ENCODE data around the gene PSMD12. TPM values are rescaled to one million over a fixed set of nuclear protein-coding genes. Genes with fewer than 3 reads are reported as not detected.
"Not testable (repeated sequence)": the region's sequence is repeated elsewhere in the genome, so short reads cannot be mapped to it uniquely, and the experiment has no call there.

PSMD12 gene
- total RNA-seq, 2 donors from 2014 or later = 40.9 to 58.6 TPM

DNA sequence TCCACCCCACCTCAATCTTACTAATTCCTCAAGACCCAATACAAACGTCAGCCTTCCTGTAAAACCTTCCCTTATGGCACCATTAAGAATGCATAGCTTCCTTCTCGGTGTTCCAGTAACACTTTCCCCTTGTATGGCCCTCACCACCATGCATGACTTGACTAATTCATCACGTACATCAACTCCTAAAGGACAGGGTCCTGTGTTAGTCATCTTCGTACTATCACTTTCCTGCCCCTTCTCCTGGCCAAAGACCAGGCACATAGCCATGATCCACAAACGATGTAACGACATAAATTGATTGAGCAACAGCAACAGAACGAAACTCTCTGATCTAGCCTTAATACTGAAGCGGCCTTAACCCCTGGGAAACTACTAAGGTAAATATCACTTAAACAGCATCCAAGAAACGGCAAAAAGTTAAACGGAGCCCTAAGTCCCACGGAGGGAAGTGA lies 612 bp downstream of the PSMD12 start:
- peak; percentile 19 to 42 for ATAC-seq
- intact Hi-C loops (cut with DNase I) = loop anchor here in 1 of 2 donors (10.0 kb wide), 1 partner anchor 349 kb away; the partner anchor contains the start of gene NOL11
- no peak for DNase-seq

DNA sequence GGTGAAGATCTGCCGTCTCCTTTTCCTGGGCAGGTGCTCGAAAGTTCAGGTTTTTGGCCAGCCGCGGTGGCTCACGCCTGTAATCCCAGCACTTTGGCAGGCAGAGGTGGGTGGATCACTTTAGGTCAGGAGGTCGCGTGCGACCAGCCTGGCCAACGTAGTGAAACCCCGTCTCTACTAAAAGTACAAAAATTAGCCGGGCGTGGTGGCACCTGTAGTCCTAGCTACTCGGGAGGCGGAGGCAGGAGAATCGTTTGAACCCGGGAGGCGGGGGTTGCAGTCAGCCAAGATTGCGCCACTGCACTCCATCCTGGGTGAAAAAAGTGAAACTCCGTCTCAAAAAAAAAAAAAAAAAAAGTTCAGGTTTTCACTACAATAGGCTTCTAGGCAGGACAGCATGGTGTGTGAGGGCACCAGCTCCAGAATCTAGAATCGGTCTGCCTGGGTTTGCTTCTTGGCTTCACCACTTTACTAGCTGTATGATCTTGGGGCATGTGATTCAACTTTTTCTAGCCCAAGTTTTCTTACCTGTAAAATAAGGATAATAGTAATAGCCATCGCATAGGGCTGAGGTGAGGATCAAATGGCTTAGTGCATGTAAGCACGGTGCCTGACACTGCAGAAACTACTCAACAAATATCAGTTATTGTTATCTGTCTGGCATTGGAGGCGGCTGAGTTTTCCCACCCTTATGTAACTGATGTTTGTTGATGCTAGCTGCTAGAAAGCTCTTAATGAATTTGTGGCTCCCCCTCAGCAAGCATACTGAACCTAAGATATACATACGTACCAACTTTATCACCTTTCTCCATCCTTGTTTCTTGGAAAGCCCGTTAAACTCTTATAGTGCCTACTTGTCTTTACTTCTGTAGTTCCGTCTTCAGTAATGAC lies 1.3 kb downstream of the PSMD12 start:
- ATAC-seq (no peak), DNase-seq (no peak)
- intact Hi-C loops (cut with DNase I) = loop anchor here in 1 of 2 donors (10.0 kb wide), 1 partner anchor 350 kb away; the partner anchor contains the start of gene NOL11

DNA sequence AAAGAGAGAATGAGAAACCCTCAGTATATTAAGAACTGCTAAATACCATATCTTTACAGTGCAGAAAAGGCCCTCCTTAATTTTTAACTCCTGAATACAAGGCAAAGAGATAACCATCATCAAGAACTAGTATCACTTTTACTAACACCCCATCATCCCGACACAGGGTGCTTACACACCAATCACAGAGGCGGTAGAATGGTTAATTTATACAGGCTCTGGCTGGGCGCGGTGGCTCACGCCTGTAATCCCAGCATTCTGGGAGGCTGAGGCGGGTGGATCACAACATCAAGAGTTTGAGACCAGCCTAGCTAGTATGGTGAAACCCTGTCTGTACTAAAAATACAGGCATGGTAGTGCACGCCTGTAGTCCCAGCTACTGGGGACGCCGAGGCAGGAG lies 4.2 kb downstream of the PSMD12 start:
- no peak for DNase-seq
- intact Hi-C loops (cut with DNase I) = loop anchor here in 1 of 2 donors (10.0 kb wide), 1 partner anchor 353 kb away; the partner anchor contains the start of gene NOL11
- no peak for ATAC-seq

DNA sequence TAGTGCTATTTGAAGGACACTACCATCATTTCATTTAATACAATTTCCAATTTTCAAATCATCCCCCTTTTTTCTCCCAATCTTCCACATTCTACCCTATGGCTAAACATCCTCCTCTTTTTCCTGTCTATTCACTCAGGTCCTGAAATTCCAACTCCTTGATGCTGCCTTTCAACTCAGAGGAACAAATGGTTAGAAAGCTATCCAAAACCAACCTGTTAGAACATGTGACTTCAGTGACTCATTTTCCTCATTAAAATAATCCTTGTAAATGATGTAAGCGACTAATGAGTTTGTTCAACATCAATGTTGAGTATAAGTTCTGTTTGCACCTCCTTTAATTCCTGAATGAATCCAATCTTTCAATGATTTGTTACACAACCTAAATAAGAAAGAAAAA lies 5.5 kb downstream of the PSMD12 start:
- no peak for DNase-seq
- no peak for ATAC-seq
- intact Hi-C loops (cut with DNase I) = loop anchor here in 1 of 2 donors (10.0 kb wide), 1 partner anchor 354 kb away; the partner anchor contains the start of gene NOL11

DNA sequence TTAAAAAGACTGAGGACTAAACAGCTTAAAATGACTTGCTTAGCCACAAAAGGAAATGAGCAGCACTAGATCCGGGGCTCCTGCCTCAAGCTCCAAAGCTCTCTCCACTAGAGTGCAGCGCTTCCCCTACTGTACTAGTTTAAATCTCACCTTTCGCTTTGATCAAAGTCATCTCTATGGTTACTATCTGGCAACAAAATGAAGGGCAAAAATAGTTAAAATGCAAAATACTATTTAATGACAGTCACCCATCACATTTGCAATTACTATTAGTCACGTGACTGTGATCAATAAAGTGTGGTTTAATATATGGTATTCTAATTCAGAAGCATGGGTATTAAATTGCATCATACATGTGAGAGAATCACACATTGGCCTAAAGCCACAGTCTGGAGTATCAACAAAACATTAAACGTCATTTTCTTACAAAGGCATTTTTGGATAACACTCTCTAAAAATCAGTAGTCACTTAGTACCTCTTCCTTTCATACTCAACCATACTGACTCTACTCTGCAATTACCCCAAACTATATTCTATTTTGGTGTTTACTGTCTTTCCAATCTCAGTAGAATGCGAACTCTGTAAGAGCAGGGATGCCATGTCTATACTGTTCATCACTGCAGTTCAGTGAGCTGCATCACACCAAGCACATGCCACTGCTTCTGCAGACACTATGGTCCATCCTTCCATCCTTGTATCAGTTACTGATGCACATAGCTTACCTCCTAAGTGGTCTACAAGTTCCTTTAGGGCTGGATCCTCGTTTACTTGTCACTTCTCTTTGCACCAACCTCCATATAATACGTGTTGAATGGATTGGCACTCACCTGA lies 6.2 kb downstream of the PSMD12 start:
- peak in 1 of 2 donors; percentile 47 for ATAC-seq
- intact Hi-C loops (cut with DNase I) = loop anchor here in 1 of 2 donors (10.0 kb wide), 1 partner anchor 355 kb away; the partner anchor contains the start of gene NOL11
- DNase-seq = no peak

DNA sequence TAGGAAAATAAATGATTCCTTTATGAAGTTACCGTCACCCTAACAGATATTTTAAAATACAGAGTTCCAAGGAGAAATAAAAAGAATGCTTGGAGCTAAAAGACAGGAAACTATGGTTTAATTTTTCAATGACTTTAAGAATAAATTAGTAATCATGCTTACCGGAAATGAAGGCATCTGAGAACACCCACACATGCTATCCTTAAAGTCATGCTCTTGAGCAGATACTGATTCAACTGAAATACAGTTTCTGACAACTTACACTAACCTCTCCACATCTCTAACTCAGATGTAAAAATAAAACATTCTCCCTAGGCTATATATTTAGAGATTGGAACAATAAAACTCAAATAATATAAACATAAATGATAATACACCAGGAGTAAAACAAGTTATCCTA lies 7.8 kb downstream of the PSMD12 start:
- DNase-seq (no peak), ATAC-seq (no peak)
- intact Hi-C loops (cut with DNase I) = no loop called here

DNA sequence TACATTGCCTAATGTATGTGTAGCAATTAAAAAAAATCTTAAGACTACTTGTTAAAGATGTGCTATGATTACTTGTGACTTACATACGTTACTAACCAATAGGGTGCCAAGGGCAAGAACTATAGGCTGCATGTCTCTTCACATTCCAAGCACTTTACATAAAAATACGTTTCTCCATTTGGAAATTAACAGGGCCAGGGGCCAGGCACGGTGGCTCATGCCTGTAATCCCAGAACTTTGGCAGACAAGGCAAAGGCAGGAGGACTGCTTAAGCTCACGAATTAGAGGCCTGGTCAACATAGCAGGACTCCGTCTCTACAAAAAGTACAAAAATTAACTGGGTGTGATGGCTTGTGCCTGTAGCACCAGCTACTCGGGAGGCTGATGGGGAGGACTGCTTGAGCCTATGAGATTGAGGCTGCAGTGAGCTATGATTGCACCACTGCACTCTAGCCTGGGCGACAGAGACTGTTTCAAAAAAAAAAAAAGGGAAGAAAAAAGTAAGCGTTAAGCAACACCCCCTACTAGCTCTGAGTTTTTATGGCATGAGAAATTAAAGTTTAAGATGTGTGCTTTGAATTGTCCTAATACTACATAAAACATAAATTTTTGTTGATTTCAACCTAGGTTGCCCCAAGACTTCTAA lies 12.3 kb downstream of the PSMD12 start:
- DNase-seq = no peak
- intact Hi-C loops (cut with DNase I) = no loop called here
- ATAC-seq = no peak

DNA sequence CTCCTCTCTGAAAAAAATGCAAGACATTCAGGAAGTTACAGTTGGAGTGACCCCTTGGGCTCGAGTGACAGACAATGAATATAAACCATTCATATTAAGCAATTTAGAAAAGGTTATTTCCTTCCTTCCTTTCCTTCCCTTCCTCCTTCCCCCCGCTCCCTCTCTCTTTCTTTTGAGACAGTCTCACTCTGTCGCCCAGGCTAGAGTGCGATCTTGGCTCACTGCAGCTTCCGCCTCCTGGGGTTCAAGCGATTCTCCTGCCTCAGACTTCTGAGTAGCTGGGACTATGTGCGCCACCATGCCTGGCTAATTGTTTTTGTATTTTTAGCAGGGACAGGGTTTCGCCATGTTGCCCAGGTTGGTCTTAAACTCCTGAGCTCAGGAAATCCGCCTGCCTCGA lies 13.2 kb downstream of the PSMD12 start:
- ATAC-seq (no peak), DNase-seq (no peak)
- intact Hi-C loops (cut with DNase I) = no loop called here

DNA sequence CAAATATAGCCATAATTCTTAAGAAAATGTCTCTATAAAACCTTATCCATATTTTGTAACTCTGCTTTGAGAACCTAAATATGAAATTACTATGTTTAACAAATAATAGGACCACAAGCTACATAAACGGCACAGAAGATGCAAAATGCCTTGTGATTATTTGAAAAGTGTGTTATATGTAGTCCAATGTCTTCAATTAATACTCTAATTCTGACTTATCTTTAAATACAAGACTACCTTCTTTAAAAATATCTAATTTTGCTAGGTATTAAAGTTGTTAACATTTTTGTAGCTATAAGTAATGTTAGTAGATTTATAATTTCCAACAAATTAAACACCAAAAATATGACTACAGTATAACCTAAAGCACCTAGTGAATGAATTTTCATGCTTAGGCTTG lies 17.0 kb downstream of the PSMD12 start:
- DNase-seq = no peak
- intact Hi-C loops (cut with DNase I) = no loop called here
- no peak for ATAC-seq

DNA sequence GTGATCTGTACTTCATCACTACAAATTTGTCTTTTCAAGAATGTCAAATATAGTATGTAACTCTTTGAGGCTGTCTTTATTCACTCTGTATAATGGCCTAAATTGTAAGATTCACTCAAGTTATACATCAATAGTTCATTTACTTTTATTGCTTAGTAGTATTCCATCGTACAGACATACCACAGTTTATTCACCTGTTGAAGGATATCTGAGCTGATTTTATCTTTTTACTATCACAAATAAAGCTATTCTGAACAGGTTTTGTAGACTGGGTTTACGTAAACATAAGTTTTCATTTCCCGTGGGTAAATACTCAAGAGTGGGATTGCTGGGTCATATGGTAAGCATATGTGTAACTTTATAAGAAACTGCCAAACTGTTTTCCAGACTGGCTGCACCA lies 18.6 kb downstream of the PSMD12 start:
- intact Hi-C loops (cut with DNase I) = no loop called here
- ATAC-seq (no peak), DNase-seq (no peak)

DNA sequence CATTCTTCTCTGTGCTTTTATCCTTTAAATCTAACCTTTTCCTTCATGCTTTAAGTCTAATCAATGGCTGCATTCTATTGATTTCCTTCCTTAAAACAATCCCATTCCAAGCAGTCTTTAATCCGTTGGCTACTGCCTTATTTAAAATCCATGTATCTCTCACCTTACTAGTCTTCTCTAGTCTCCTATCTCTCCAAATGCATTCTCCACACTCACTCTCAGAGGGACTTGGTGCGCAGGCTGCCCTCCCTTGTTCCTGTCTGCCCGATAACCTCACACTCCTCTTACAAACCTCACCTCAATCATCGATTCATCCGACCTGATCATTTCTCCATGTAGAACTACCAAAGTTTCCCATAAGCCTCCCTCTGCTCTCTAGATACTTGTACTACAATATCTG lies 23.1 kb downstream of the PSMD12 start:
- DNase-seq = no peak
- intact Hi-C loops (cut with DNase I) = no loop called here
- no peak for ATAC-seq

DNA sequence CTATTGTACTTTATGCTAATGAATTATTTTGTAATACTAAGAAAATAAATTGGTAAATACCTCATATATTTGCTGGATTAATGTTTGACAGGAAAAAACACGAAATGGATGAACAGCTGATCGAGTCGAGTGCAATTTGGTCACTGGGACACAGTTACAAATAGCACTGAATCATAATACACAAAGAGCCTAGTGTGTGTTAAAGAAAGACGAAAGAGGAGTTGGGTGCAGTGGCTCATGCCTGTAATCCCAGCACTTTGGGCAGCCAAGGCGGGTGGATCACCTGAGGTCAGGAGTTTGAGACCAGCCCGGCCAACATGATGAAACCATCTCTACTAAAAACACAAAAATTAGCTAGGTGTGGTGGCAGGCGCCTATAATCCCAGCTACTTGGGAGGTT lies 28.0 kb downstream of the PSMD12 start:
- ATAC-seq; intact Hi-C loops (cut with DNase I); DNase-seq: not testable (repeated sequence)

DNA sequence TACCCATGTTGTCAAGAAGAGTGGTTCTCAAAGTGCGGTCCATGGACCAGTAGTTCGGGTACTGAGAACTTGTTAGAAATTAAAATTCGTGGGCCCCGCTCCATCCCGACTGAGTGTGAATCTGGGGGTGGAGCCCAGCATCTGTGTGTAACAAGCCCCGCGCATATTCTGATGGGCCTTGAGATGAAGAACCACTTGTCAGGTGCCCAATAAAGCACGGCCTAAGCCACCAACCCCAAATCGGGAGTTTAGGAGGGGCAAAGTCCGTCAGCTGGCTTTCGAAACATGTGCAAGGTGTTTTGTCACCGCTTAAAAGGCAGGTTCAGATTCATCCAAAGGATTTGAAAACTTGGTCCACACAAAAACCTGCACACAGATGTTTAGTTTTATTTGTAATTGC lies 29.5 kb downstream of the PSMD12 start:
- intact Hi-C loops (cut with DNase I) = no loop called here
- DNase-seq = no peak
- no peak for ATAC-seq

DNA sequence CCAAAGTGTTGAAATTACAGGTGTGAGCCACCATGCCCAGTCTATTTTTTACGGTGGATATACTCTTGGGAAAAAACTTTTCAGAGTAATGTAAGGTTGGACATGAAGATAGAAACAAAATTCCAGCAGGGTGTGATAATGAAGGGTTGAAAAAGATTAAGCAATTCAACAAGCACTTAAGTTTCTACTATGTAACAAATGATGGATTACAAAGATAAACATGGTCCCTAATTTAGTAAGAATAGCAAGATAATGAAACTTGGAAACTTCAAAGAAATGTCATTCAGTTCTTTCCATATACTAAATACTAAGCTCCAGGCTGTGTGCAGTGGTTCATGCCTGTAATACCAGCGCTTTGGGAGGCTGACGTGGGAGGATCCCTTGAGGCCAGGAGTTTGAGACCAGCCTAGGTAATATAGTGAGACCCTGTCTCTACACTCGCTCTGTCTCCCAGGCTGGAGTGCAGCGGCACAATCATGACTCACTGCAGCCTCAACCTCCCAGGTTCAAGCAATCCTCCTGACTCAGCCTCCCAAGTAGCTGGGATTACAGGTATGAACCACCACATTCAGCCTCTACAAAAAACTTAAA lies 31.0 kb downstream of the PSMD12 start:
- intact Hi-C loops (cut with DNase I) = no loop called here
- ATAC-seq (no peak), DNase-seq (no peak)

DNA sequence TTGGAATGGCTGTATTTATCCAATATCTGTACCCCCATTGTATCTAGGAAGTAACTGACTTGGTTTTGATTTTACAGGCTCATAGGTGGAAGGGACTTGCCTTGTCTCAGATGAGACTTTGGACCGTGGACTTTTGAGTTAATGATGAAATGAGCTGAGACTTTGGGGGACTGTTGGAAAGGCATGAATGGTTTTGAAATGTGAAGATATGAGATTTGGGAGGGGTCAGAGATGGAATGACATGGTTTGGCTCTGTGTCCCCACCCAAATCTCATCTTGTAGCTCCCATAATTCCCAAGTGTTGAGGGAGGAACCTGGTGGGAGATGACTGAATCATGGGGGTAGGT lies 34.2 kb downstream of the PSMD12 start:
- intact Hi-C loops (cut with DNase I); ATAC-seq; DNase-seq: not testable (repeated sequence)

DNA sequence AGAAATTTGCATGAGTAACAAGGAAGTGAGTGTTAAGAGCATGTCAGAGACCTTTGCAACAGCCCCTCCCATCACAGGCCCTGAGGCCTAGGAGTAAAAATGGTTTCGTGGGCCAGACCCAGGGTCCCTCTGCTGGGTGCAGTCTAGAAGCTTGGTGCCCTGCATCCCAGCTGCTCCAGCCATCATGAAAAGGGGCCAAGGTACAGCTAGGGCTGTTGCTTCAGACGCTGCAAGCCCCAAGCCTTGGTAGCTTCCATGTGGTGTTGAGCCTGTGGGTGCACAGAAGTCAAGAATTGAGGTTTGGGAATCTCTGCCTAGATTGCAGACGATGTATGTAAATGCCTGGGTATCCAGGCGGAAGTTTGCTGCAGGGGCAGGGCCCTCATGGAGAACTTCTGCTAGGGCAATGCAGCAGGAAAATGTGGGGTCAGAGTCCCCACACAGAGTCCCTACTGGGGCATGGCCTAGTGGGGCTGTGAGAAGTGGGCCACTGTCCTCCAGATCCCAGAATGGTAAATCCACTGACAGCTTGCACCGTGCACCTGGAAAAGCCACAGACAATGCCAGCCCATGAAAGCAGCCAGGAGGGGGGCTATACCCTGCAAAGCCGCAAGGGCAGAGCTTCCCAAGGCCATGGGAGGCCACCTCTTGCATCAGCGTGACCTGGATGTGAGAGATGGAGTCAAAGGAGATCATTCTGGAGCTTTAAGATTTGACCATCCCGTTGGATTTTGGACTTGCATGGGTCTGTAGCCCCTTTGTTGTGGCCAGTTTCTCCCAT lies 34.8 kb downstream of the PSMD12 start:
- ATAC-seq; DNase-seq; intact Hi-C loops (cut with DNase I): not testable (repeated sequence)

DNA sequence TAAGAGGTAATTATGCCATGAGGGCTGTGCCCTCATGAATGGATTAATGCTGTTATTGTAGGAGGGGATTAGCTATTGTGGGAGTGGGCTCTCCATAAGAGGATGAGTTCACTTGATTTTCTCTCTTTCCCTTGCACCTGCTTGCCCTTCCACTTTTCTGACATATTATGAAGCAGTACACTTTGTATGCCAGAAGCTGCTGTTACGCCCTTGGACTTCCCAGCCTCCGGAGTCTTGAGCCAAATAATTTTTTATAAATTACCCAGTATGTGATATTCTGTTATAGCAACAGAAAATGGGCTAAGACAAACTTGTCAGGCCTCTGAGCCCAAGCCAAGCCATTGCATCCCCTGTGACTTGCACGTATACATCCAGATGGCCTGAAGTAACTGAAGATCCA lies 38.4 kb downstream of the PSMD12 start:
- ATAC-seq (no peak), DNase-seq (no peak)
- intact Hi-C loops (cut with DNase I) = no loop called here

Measured in left cardiac atrium (tissue), 4 donors.